CD4-positive, alpha-beta T cell treated with Interferon alpha-2 for 1 hour (primary cell): ENCODE results near the gene DUSP19.

Experiments
- DNase-seq, 2 donors: peaks; one replicate each; pipeline ENCODE4 v3.0.0-alpha.2; 2020 to 2022

The DUSP19 gene

DNA sequence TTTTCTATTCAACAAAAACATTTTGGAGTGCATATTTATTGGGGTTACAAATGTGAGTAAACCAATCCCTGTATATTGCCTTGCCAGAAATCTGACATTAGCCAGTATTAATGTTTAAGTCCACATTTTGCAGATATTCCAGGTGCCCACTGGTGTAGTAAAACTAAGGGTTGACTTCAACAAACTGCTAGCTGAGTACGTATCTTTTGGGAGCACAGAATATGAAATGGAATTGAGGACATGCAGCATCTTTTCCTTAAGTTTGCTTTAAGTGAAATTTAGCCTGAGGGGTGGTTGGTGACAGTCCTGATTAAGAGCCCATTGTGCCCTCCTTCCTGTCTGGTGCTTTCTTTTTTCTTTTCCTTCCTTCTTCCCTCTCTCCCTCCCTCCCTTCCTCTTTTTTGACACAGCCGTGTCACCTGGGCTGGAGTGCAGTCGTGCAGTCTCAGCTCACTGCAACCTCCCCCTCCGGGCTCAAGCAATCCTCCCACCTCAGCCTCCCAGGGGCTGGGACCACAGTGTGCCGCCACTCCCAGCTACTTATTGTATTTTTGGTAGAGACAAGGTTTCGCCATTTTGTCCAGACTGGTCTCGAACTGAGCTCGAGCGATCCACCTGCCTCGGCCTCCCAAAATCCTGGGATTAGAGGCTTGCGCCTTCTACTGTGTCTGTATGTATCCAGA is 47.3 kb downstream of the DUSP19 start:
- DNase-seq = no peak

GRCh38 chr2:183126635-183127034 is 48.1 kb downstream of the DUSP19 start:
- DNase-seq = no peak

DNA sequence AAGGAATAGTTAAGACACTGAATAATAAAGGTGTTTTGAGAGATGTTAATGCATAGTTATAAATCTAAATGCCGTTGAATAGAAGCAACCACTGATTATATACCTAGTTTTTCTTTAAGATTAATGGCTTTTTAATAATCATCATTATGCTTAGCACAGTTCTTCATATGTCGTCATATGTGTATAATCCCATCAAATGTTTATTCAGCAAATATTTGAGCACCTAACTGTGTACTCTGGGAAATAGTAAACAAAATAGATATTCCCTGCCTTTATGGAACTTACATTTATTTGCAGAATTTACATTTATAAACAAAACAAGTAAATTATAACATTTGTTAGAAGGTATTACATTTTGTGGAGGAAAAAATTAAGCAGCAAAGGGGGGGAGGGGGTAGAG is 55.5 kb downstream of the DUSP19 start:
- DNase-seq = no peak

- no peak for DNase-seq
These were observed 70.4 kb downstream of the DUSP19 start for GRCh38 chr2:183148955-183149354.

GRCh38 chr2:183149489-183149888 is 70.9 kb downstream of the DUSP19 start:
- no peak for DNase-seq
